ENCODE data around the gene PRKCE. TPM values are rescaled to one million over a fixed set of nuclear protein-coding genes. Genes with fewer than 3 reads are reported as not detected.
"Not testable (repeated sequence)": the region's sequence is repeated elsewhere in the genome, so short reads cannot be mapped to it uniquely, and the experiment has no call there.

The PRKCE gene
- total and polyA plus RNA-seq, 2 donors (not counting 1 experiment from before 2014, with no cell fraction given), result 23.6 to 271 TPM

DNA sequence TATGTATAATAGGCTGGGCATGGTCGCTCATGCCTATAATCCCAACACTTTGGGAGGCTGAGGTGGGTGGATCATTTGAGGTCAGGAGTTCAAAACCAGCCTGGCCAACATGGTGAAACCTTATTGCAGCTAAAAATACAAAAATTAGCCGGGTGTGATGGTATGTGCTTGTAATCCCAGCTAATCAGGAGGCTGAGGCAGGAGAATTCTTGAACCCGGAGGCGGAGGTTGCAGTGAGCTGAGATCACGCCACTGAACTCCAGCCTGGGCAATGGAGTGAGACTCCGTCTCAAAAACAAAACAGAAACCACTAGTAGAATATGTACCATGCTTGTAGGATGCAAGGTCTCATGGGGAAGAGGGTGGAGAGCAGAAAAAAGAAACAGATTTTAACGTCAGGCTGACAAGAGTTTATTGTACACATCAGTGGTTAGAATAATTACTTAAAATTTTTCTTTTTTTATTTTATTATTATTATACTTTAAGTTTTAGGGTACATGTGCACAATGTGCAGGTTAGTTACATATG is 44.1 kb downstream of the PRKCE start:
- peaks cover 62% of the 10 kb centered on the region for H3K4me1 Mint-ChIP-seq
- 0% methylated on average over 1 of the region's 7 CpGs for WGBS (ENCODE audit: insufficient coverage)
- H4K20me1 ChIP-seq (ENCODE audit: control insufficient read depth, insufficient read depth, low read length, poor library complexity, severe bottlenecking), result peaks cover 27% of the 10 kb centered on the region
- H2AFZ ChIP-seq (ENCODE audit: insufficient read depth, low read depth, low read length, poor library complexity, severe bottlenecking); CTCF ChIA-PET; H3K27me3 ChIP-seq (replicated peaks in 1 of 4; ENCODE audit: control extremely low read depth in 1 of 4, control insufficient read depth in 3 of 4, insufficient read depth in 4 of 4, low read length in 3 of 4); H3K36me3 ChIP-seq (replicated peaks in 1 of 2; ENCODE audit: control extremely low read depth in 1 of 2, control insufficient read depth in 1 of 2, extremely low read depth in 1 of 2, insufficient read depth in 2 of 2, low read length in 1 of 2); H3K9me3 Mint-ChIP-seq (ENCODE audit: insufficient read depth); H3K27me3 Mint-ChIP-seq; H3K9me3 ChIP-seq (ENCODE audit: control extremely low read depth in 1 of 3, control insufficient read depth in 2 of 3, insufficient read depth in 1 of 3, low read length in 2 of 3); POLR2A ChIA-PET: not testable (repeated sequence)
- intact Hi-C loops (cut with micrococcal nuclease), result loop anchor here (1.0 to 5.0 kb wide), 3 partner anchors 35 to 82 kb away; no protein-coding TSS in a partner anchor
- peak overlapping the region; percentile 74 for H3K4me3 Mint-ChIP-seq
- peaks cover 70 to 79% of the 10 kb centered on the region in 2 donors for H3K4me1 ChIP-seq (ENCODE audit: control insufficient read depth in 2 of 2, insufficient read depth in 2 of 2, low read length in 2 of 2)
- peak; percentile 77 for ATAC-seq (ENCODE audit: low read depth)
- peak overlapping the region in 2 of 5 experiments; percentile 30 to 40 for H3K4me3 ChIP-seq (ENCODE audit: control extremely low read depth in 1 of 5, extremely low read depth in 1 of 5, insufficient read depth in 1 of 5, low read depth in 2 of 5, low read length in 4 of 5)
- H3K79me2 ChIP-seq (ENCODE audit: control insufficient read depth, insufficient read depth, low read length), result peaks cover 87% of the 10 kb centered on the region
- peak overlapping the region; percentile 39 to 57 for H3K27ac ChIP-seq (ENCODE audit: low read length in 2 of 2)
- peak overlapping the region; percentile 36 for H3K9ac ChIP-seq (ENCODE audit: low read length)
- peak overlapping the region; percentile 51 for H3K4me2 ChIP-seq (replicated peaks; ENCODE audit: low read depth, low read length, poor library complexity, severe bottlenecking)
- peak; percentile 63 for DNase-seq
- H3K27ac Mint-ChIP-seq, result peak overlapping the region; percentile 74

DNA sequence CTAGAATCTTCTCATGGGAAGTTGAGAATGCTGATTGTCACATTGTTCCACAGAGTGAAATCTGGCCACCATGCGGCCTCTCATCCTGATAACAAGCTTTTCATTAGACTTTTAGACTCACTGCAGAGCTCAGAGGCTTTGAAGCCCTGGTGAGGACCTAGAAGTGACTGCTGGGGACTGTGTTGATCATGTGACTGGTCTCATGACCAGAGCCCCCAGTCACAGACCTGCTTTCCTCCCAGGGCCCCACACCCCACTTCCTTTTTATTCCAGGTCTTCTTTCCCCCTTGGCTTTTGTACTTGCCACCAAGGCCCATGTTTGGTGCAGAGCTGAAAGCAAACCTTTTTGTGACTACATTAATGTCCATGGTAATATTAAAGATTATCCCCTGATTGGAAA is 45.2 kb downstream of the PRKCE start:
- Mint-ChIP-seq H3K4me3 (peak overlapping the region; percentile 4), H3K4me1 (peaks cover 59% of the 10 kb centered on the region), H3K9me3 (ENCODE audit: insufficient read depth) (no peaks in the 10 kb centered on the region), H3K27me3 (no peaks in the 10 kb centered on the region), H3K27ac (peak overlapping the region; percentile 46)
- ChIA-PET CTCF (interaction anchor here (1.7 to 6.2 kb wide), 3 partner anchors 12 to 82 kb away, joined by 3 to 23 read pairs (median 9); no protein-coding TSS in a partner anchor), POLR2A (no interaction called here)
- intact Hi-C loops (cut with micrococcal nuclease), result loop anchor here (5.0 kb wide), 1 partner anchor 81 kb away; no protein-coding TSS in a partner anchor
- Histone ChIP-seq H3K27me3 (replicated peaks in 1 of 4; ENCODE audit: control extremely low read depth in 1 of 4, control insufficient read depth in 3 of 4, insufficient read depth in 4 of 4, low read length in 3 of 4) (no peaks in the 10 kb centered on the region), H3K79me2 (ENCODE audit: control insufficient read depth, insufficient read depth, low read length) (peaks cover 87% of the 10 kb centered on the region), H3K9ac (ENCODE audit: low read length) (no peak overlapping the region), H3K36me3 (replicated peaks in 1 of 2; ENCODE audit: control extremely low read depth in 1 of 2, control insufficient read depth in 1 of 2, extremely low read depth in 1 of 2, insufficient read depth in 2 of 2, low read length in 1 of 2) (no peaks in the 10 kb centered on the region), H3K4me1 (ENCODE audit: control insufficient read depth in 2 of 2, insufficient read depth in 2 of 2, low read length in 2 of 2) (peaks cover 63 to 72% of the 10 kb centered on the region in 2 donors), H3K4me2 (replicated peaks; ENCODE audit: low read depth, low read length, poor library complexity, severe bottlenecking) (peak overlapping the region; percentile 0), H3K4me3 (ENCODE audit: control extremely low read depth in 1 of 5, extremely low read depth in 1 of 5, insufficient read depth in 1 of 5, low read depth in 2 of 5, low read length in 4 of 5) (no peak overlapping the region), H3K27ac (ENCODE audit: low read length in 2 of 2) (no peak overlapping the region), H2AFZ (ENCODE audit: insufficient read depth, low read depth, low read length, poor library complexity, severe bottlenecking) (no peak overlapping the region), H4K20me1 (ENCODE audit: control insufficient read depth, insufficient read depth, low read length, poor library complexity, severe bottlenecking) (peaks cover 37% of the 10 kb centered on the region), H3K9me3 (ENCODE audit: control extremely low read depth in 1 of 3, control insufficient read depth in 2 of 3, insufficient read depth in 1 of 3, low read length in 2 of 3) (no peaks in the 10 kb centered on the region)
- no peak for TF ChIP-seq EZH2 (IDR thresholded peaks at IDR 0.05; ENCODE audit: borderline replicate concordance, insufficient read depth, low read depth, low read length, poor library complexity, severe bottlenecking)
- TF ChIP-seq, protein P1, sequence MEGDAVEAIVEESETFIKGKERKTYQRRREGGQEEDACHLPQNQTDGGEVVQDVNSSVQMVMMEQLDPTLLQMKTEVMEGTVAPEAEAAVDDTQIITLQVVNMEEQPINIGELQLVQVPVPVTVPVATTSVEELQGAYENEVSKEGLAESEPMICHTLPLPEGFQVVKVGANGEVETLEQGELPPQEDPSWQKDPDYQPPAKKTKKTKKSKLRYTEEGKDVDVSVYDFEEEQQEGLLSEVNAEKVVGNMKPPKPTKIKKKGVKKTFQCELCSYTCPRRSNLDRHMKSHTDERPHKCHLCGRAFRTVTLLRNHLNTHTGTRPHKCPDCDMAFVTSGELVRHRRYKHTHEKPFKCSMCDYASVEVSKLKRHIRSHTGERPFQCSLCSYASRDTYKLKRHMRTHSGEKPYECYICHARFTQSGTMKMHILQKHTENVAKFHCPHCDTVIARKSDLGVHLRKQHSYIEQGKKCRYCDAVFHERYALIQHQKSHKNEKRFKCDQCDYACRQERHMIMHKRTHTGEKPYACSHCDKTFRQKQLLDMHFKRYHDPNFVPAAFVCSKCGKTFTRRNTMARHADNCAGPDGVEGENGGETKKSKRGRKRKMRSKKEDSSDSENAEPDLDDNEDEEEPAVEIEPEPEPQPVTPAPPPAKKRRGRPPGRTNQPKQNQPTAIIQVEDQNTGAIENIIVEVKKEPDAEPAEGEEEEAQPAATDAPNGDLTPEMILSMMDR (IDR thresholded peaks at IDR 0.05), result no peak
- ATAC-seq (ENCODE audit: low read depth) (no peak), DNase-seq (no peak)
- WGBS (ENCODE audit: insufficient coverage), result 83% methylated on average over 1 of the region's 1 CpG
